Activated naive CD8-positive, alpha-beta T cell treated with anti-CD3 and anti-CD28 coated beads, Interleukin-2, amount 50 U/mL, for 24 hours (primary cell): ENCODE results near the gene SNAPC4.
"Not testable (repeated sequence)": the region's sequence is repeated elsewhere in the genome, so short reads cannot be mapped to it uniquely, and the experiment has no call there.

ENCODE experiments used
- ATAC-seq: fragments of 150-1000 bp; cut with Tn5 transposase; one replicate; pipeline ENCODE4 v1.10.0; 2021
- DNase-seq: peaks from one replicate; pipeline ENCODE4 v3.0.0; 2021
- H3K27ac Mint-ChIP-seq: one replicate; pipeline ENCODE4 v1.8.0; 2021; ENCODE audit warnings: mild to moderate bottlenecking, mixed read lengths
- H3K27me3 Mint-ChIP-seq: one replicate; pipeline ENCODE4 v1.8.0; 2021; ENCODE audit warnings: mixed read lengths
- H3K36me3 Mint-ChIP-seq: one replicate; pipeline ENCODE4 v1.8.0; 2021; ENCODE audit warnings: low read depth, mixed read lengths
- H3K4me1 Mint-ChIP-seq: one replicate; pipeline ENCODE4 v1.8.0; 2021; ENCODE audit warnings: mixed read lengths
- H3K4me3 Mint-ChIP-seq: one replicate; pipeline ENCODE4 v1.8.0; 2021; ENCODE audit warnings: mild to moderate bottlenecking, moderate library complexity, mixed read lengths
- H3K9me3 Mint-ChIP-seq: one replicate; pipeline ENCODE4 v1.8.0; 2021; ENCODE audit warnings: mixed read lengths

The SNAPC4 gene

DNA sequence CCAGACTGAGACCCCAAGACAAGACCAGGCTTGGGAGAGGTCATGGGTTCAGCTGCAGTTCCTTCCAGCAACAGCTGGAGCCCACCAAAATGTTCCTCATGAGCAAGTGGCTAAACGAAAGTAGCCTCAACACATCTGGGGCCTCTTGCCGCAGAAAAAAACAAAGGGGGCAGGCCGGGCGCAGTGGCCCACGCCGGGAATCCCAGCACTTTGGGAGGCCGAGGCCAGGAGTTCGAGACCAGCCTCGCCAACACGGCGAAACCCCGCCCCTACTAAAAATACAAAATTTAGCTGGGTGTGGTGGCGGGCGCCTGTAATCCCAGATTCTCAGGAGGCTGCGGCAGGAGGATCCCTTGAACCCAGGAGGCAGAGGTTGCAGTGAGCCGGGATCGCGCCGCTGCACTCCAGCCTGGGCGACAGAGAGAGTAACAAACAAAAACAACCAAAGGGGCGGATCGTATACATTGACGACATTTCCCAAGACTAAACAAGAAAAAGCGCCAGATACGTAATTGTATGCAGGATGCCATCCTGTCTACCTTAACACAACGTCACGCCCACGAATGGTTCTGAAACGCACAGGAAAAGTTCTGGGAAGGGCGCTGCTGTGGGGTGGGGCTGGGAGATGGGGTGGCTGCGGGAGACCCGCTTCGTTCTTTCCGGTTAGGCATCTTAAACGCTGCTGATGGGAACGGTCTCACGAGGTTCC, 38.0 kb upstream of the SNAPC4 start:
- DNase-seq, result no peak
- Mint-ChIP-seq H3K36me3 (peaks cover 11% of the 10 kb centered on the region), H3K4me3 (peak overlapping the region; percentile 81), H3K27me3 (no peaks in the 10 kb centered on the region), H3K4me1 (peaks cover 22% of the 10 kb centered on the region), H3K9me3 (no peaks in the 10 kb centered on the region), H3K27ac (peak overlapping the region; percentile 39)
- ATAC-seq, result no peak

GRCh38 chr9:136437430-136437829, 37.5 kb upstream of the SNAPC4 start:
- Mint-ChIP-seq H3K4me1 (peaks cover 22% of the 10 kb centered on the region), H3K27me3 (no peaks in the 10 kb centered on the region), H3K27ac (no peak overlapping the region), H3K9me3 (no peaks in the 10 kb centered on the region), H3K4me3 (peak overlapping the region; percentile 81), H3K36me3 (peaks cover 7% of the 10 kb centered on the region)
- DNase-seq (no peak), ATAC-seq (no peak)

DNA sequence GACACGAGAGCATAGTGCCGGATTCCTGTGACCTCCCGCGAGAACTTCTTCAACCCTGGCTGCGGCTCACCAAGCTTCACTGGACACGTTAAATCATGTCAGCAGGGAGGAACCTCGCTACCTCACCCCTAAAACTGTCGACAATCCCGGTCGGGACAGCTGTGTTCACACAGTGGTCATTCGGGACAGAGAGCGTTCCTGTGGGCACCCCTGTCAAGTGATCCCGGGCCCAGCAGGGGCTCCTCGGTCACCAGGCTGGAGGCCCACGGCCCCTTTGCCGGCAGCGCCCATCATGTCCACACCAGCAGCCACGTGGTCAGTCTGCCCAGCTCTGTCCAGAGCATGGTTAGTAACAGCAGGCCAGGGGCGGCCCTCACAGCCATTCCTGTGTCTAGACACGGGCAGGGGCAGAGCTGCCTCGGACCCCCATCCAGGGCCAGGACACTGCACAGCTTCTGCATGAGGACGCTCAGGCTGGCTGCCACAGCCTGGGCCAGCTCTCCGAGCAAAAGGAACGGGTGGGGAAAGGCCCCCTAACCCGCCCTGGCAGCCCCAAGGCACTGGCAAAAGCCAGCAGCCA, 36.2 kb upstream of the SNAPC4 start:
- H3K9me3 Mint-ChIP-seq, result no peaks in the 10 kb centered on the region
- no peak overlapping the region for H3K4me3 Mint-ChIP-seq
- no peaks in the 10 kb centered on the region for H3K27me3 Mint-ChIP-seq
- peaks cover 2% of the 10 kb centered on the region for H3K36me3 Mint-ChIP-seq
- DNase-seq, result no peak
- no peak for ATAC-seq
- no peak overlapping the region for H3K27ac Mint-ChIP-seq
- peaks cover 22% of the 10 kb centered on the region for H3K4me1 Mint-ChIP-seq

DNA sequence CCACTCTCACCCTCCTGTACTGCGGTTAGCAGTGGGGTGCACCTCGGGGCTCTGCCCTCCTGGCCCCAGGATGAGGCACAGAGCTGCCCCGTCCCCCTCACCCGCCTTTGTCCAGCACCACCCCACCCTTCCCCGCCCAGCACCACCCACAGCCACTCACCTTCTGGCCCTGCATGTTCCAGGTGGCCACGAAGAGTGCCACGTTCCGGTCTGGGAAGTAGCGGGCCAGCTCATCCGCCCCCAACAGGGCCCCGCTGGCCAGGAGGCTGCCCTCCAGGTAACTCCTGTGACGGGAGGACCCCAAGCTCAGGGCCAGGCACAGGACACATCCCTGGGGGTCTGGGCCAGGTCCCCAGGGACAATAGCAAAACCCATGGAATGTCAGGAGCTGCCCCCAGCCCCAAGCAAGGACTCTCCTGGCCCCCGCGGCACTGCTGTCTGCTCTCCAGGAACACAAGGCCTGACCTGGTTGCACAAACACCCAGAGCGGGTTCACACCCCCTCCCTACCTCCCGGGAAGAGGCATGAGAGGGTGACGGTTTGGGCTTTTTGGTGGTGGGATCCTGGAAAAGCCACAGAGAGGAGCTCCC, 34.7 kb upstream of the SNAPC4 start:
- no peak for DNase-seq
- no peak overlapping the region for H3K4me3 Mint-ChIP-seq
- no peak overlapping the region for H3K27ac Mint-ChIP-seq
- H3K36me3 Mint-ChIP-seq, result peaks cover 1% of the 10 kb centered on the region
- no peaks in the 10 kb centered on the region for H3K9me3 Mint-ChIP-seq
- ATAC-seq, result no peak
- peaks cover 21% of the 10 kb centered on the region for H3K4me1 Mint-ChIP-seq
- no peaks in the 10 kb centered on the region for H3K27me3 Mint-ChIP-seq

GRCh38 chr9:136433849-136434579, 34.0 kb upstream of the SNAPC4 start:
- Mint-ChIP-seq H3K4me3 (no peak overlapping the region), H3K27ac (no peak overlapping the region), H3K4me1 (peaks cover 21% of the 10 kb centered on the region), H3K9me3 (no peaks in the 10 kb centered on the region), H3K27me3 (no peaks in the 10 kb centered on the region), H3K36me3 (peaks cover 1% of the 10 kb centered on the region)
- no peak for ATAC-seq
- DNase-seq, result no peak

- ATAC-seq (no peak), DNase-seq (no peak)
- Mint-ChIP-seq H3K4me1 (peaks cover 18% of the 10 kb centered on the region), H3K36me3 (peaks cover 1% of the 10 kb centered on the region), H3K4me3 (no peak overlapping the region), H3K27ac (no peak overlapping the region), H3K27me3 (no peaks in the 10 kb centered on the region), H3K9me3 (no peaks in the 10 kb centered on the region)
Observed at GRCh38 chr9:136433043-136433715, 33.2 kb upstream of the SNAPC4 start.

- Mint-ChIP-seq H3K4me1 (peaks cover 12% of the 10 kb centered on the region), H3K36me3 (peaks cover 1% of the 10 kb centered on the region), H3K27me3 (no peaks in the 10 kb centered on the region), H3K9me3 (no peaks in the 10 kb centered on the region), H3K27ac (no peak overlapping the region), H3K4me3 (no peak overlapping the region)
- ATAC-seq (no peak), DNase-seq (no peak)
Observed at GRCh38 chr9:136432591-136432990, 32.6 kb upstream of the SNAPC4 start.

- H3K36me3 Mint-ChIP-seq, result peaks cover 4% of the 10 kb centered on the region
- no peak for ATAC-seq
- H3K4me3 Mint-ChIP-seq, result no peak overlapping the region
- no peaks in the 10 kb centered on the region for H3K9me3 Mint-ChIP-seq
- H3K27me3 Mint-ChIP-seq, result no peaks in the 10 kb centered on the region
- H3K4me1 Mint-ChIP-seq, result peaks cover 5% of the 10 kb centered on the region
- H3K27ac Mint-ChIP-seq, result no peak overlapping the region
- no peak for DNase-seq
Observed at GRCh38 chr9:136431782-136432350, 31.9 kb upstream of the SNAPC4 start.

DNA sequence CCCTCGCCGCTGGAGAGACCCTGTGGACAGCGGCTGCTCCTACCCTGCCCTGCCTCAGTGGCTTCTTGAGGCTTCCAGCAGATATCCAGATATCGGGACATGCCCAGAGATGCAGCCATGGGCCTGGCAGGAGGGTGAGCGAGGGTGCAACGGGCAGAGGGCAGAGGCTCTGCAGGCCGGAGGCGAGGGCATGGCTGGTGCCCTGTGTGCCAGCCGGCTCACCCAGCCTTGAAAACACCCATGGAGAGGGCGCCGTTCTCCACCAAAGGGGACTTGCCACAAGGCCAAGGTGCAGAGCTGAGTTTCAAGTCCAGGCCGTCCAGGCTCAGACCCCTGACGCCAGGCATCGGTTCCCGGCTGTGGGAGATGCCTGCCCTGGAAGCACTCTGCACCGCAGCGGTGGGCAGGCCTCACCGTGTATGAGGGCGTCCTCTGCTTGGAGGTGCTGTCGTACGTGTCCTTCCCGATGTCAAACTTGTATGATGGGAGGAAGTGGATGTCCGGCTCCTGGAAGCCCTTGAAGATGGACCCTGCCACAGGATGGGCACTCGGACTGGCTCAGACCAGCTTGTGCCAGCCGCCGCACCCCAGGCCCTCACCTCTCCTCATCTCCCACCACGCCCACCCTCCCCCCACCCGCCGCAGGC, 30.7 kb upstream of the SNAPC4 start:
- H3K36me3 Mint-ChIP-seq, result peaks cover 10% of the 10 kb centered on the region
- no peak for ATAC-seq
- no peaks in the 10 kb centered on the region for H3K4me1 Mint-ChIP-seq
- no peaks in the 10 kb centered on the region for H3K27me3 Mint-ChIP-seq
- H3K27ac Mint-ChIP-seq, result no peak overlapping the region
- no peaks in the 10 kb centered on the region for H3K9me3 Mint-ChIP-seq
- DNase-seq, result no peak
- no peak overlapping the region for H3K4me3 Mint-ChIP-seq

GRCh38 chr9:136429683-136430491, 29.9 kb upstream of the SNAPC4 start:
- peaks cover 3% of the 10 kb centered on the region for H3K4me1 Mint-ChIP-seq
- no peak for DNase-seq
- ATAC-seq, result peak; percentile 11
- no peak overlapping the region for H3K27ac Mint-ChIP-seq
- no peaks in the 10 kb centered on the region for H3K27me3 Mint-ChIP-seq
- H3K4me3 Mint-ChIP-seq, result no peak overlapping the region
- H3K36me3 Mint-ChIP-seq, result peaks cover 11% of the 10 kb centered on the region
- H3K9me3 Mint-ChIP-seq, result no peaks in the 10 kb centered on the region

DNA sequence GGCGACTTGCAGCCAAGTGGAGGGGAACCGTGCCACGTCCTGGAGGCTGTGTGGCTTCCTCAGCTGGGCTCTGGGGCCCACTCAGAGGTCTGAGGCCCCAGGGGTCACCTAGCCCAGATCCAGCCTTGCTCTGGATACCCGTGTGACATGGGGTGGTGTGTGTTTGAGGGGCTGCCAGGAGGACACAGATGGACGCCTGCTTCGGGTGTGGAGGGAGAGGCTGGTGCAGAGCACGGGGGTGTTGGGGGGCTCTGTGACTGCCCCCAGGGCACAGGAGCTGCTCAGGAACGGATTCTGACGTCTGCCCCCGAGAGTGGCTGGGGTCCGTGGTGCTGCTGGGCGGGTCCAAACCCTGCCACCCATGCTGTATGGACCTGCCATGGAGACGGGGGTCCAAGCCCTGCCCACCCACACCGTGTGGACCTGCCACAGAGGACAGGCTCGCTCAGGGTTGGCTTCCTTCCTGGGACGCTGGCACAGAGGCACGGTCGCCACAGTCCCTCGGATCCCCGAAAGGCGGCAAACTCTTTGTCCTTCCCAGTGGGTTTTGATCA, 29.2 kb upstream of the SNAPC4 start:
- Mint-ChIP-seq H3K27me3 (no peaks in the 10 kb centered on the region), H3K27ac (no peak overlapping the region), H3K4me3 (no peak overlapping the region), H3K4me1 (peaks cover 6% of the 10 kb centered on the region), H3K36me3 (peaks cover 14% of the 10 kb centered on the region), H3K9me3 (no peaks in the 10 kb centered on the region)
- no peak for DNase-seq
- no peak for ATAC-seq

DNA sequence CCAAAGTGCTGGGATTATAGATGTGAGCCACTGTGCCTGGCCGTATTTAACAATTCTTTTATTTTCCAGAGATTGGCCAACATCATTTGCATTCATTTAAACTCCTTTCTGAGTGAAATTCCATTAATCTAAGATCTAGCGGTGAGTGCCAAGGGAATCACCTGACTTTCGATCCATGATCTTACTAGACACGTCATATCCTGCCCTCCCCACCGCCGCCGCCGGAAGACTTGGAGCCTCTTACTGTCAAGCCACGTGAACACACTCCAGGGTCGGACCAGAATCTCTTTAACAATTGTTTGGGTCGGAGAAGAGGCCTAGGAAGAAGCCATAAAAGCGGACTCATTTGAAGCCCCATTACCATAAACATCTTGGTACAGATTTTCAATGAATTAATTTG, 26.8 kb upstream of the SNAPC4 start:
- Mint-ChIP-seq H3K4me1 (peaks cover 6% of the 10 kb centered on the region), H3K27me3 (no peaks in the 10 kb centered on the region), H3K36me3 (peaks cover 18% of the 10 kb centered on the region), H3K9me3 (no peaks in the 10 kb centered on the region), H3K27ac (no peak overlapping the region), H3K4me3 (no peak overlapping the region)
- ATAC-seq (no peak), DNase-seq (no peak)

DNA sequence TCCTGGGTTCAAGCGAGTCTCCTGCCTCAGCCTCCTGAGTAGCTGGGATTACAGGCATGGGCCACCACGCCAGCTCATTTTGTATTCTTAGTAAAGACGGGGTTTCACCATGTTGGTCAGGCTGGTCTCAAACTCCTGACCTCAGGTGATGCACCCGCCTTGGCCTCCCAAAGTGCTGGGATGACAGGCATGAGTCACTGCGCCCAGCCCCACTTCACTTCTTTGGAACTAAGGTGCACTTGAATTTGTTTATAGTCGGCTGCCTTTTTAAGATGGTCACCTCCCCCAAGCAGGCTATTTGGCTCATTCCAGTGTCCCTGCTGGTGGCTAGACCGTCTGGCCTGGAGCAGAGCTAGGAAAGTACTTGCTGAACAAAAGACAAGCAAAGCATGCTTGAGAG, 25.4 kb upstream of the SNAPC4 start:
- ATAC-seq, H3K27ac Mint-ChIP-seq: not testable (repeated sequence)

More for the DNA sequence above, 25.4 kb upstream of the SNAPC4 start:
- H3K4me1 Mint-ChIP-seq, H3K4me3 Mint-ChIP-seq, DNase-seq, H3K9me3 Mint-ChIP-seq, H3K27me3 Mint-ChIP-seq: not testable (repeated sequence)
- peaks cover 22% of the 10 kb centered on the region for H3K36me3 Mint-ChIP-seq
